ENCODE data around the gene CDK17.

The CDK17 gene

DNA sequence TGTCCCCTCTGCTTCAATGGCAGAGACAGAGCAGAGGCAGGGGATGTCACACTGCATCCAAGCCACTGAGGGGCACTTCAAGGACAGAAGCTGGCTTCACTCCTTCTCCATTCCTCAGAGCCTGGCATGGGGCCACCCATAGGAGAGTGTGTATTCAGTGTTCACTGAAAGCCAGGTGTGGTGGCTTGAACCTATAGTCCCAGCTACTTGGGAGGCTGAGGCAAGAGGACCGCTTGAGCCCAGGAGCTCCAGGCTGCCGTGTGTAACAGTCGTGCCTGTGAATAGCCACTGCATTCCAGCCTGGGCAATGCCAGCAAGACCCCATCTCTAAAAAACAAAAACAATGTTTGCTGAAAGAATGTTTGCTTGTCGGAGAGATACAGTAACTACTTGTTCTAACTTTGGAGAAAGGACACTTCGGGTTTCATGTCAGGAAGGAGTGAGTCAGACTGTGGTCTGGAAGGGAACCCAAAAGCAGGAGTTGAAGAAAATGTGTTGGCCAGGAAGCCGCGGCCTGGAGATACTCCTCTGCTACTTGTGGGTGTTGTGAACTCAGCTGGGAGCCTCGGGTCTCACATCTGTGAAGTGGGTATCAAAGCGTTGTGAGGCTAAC lies 162.7 kb downstream of the CDK17 start:
- DNase-seq (peak; percentile 60), ATAC-seq (peak; percentile 76)

DNA sequence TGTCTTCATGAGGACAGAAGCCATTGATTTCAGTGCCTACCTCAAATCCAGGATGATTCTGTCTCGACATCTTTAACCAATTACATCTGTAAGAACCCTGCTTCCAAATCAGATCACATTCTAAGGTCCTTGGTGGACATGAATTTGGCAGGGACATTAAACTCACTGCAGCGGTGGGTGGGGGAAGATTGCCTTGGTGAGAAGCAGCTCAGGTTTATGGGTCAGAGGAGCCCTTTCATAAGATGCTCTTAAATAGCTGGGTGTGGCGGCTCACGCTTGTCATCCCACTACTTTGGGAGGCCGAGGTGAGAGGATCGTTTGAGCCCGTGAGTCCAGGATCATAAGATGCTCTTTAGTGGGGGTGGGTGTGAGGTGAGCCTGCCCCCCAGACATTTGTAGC lies 163.2 kb downstream of the CDK17 start:
- ATAC-seq, result no peak
- no peak for DNase-seq

DNA sequence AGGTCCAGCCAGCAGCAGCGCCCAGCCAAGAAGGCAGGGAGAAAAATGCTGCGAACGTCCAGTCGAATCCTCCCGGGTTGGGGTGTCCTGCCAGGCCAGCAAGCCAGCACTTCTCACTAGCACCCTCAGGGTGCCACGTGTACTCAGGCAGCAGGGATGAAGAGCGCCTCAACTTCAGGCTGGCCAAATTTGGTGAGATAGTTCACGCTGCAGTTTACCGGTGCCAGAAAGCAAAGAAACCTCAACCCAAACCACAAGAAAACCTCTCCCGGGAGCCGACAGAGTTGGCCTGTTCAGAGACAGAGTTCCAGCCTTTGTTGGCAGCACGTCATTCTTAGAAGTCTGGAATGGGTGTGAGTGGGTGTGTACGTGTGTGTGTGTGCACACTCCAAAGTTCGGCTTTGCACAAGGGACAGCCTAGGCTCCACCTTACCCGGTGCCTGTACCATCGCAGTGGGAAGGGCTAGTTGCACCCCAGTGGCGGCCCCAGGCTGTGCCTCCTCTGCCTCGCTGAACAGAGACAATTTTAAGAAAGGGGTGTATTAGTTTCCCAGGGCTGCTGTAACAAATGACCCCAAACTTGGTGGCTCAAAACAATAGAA lies 163.9 kb downstream of the CDK17 start:
- ATAC-seq (peak; percentile 24), DNase-seq (no peak)

DNA sequence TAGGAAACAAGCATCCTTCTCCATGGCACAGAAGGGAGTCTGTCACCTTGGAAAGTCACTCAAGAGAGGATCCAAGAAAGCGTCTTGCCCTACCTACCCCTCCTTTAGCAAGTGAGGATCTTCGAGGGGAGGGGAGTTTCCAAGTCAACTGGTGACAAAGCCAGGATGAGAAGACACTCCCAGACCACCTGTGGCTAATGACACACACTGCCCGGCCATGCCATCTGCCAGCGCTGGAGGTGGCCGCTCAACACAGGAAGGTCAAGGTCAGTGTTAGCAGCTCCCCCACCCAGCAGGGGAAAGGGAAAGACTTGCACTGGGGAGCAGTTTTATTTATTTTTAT lies 164.8 kb downstream of the CDK17 start:
- DNase-seq, result no peak
- no peak for ATAC-seq

DNA sequence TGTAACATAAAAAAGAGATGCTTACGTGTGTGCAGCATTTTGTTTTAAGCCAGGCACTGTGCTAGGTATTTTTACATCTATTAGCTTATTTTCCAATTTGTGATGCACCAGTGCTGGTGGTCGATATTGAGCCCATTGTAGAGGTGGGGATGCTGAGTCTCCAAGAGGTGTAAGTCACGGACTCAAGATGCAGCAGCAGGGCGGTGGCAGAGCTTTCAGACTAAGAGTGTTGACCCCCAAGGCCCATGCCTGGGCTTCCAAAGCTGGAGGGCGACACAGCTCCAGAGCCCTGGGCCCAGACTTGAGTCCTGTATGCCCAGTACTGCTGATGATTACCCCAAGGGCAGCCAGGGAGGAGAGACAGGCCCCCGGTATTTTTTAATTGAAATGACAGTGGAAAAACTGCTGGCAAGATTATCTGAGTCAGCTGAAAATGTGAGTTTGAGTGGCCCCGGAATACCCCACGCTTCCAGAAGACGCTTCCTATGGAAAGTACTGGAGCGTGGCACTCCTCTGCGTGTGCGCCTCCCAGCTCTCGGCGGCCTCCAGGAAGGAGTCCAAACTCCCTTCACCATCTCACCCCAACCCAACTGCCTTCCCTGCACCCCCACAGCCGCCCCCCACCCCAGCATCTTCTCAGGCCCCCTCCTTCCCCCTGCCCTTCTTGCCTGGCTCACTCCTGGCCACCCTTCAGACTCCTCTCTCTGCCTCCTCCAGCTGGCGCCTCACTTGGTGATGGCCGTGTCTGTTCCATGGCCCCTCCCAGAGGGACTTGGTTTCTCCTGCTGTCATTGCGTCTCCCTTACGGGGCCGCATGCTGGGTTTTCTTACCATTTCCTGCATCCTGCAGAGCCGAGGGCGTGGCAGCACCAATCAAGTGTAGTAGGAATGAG lies 165.4 kb downstream of the CDK17 start:
- ATAC-seq, result no peak
- DNase-seq, result no peak

DNA sequence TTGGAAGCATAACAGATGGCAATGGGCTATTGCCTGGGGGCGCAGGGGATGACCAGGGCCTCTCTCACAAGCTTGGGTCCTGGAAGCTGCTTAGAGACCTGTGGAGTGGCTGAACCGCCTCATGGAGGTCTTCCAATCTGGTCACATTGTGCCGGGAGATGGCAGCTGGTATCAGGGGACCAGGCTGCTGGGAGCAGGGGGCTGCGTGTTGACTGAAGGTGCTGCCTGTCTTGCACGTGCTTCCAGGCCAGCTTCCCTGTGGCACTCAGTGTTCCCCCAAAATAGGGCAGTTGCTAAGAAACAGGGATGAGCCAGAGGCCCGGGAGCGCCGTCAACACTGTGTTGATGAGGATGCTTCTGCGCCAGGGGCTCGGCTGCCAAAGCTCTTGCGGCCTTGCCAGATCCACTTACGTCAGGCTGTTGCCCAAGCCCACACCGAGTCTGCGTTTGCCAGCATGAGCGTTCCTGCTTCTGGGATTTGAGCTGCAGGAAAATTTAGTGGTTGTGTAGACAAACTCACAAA lies 166.2 kb downstream of the CDK17 start:
- DNase-seq, result no peak
- no peak for ATAC-seq

DNA sequence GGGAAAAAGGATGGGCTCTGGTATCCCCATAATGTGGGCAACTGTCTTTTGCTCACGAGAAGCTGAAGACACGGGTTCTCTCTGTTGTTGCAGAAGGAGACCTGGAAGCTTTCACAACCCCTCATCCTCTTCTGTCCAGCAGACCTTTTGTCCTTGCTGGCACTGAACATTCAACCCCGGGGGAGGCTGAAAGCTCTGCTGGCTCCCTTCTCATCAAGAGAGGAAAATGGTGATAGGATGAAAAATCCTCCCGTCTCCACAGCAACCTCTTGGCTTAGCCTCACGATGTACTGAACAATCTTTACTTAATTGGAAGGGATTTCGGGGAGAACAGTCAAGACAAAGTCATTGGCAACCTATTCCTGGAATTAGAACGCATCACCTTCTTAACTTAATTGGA lies 167.1 kb downstream of the CDK17 start:
- ATAC-seq, result no peak
- no peak for DNase-seq

DNA sequence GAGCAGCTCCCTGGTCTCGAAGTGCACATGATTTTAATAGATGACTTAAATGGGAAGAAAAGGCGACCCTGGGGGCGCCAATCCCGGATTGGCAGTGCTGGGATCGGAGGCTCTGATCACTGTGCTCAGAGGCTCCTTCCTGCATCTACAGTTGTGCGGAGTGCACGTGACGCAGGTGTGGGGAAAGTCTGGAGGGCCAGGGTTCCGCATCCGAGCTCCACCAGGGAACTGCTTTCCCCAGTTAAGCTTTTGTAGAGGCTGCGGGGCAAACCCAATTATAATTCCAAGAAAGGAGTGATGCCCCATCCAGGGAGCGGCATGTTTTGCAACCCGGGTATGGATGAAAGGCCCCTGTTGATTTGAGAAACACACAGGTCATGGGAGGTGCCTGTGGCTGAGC lies 169.6 kb downstream of the CDK17 start:
- no peak for DNase-seq
- no peak for ATAC-seq

DNA sequence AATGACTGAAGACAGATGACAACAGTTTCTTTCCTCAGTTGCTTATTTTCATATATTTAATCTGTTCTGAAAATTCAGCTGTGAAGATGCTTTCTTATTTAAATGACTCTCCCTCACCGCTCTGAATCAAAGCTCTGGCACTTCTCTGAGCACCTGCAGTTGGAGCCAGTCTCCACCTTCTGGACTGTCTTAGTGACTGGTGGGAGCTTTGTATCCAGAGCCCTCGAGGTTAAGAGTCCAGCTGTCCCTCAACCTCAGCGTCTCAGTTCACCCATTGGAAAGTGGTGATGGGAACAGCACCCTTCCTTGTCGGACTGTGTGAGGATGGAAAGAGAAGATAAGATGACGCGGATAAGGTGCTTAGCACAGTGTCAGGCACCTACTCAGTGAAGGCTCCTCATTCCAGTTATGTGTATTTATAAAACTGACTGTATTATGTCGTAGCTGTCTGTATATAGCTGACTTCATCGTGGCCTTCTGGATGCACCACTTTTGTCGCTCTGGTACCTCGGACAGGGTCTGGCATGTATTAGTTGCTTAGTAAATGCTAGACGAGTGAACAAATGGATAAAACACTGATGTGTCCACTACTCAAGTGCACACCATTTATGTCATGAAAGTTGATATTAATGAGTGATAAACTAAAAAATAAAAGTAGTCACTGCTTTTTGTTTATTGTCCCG lies 171.5 kb downstream of the CDK17 start:
- ATAC-seq (no peak), DNase-seq (no peak)
